ENCODE measurements around the gene CDCP1. TPM values are rescaled to one million over a fixed set of nuclear protein-coding genes. Genes with fewer than 3 reads are reported as not detected.

The CDCP1 gene
- total RNA-seq, 4 donors from 2014 or later, result 14.7 to 35.9 (median 24.2) TPM

- Histone ChIP-seq H3K27me3 (no peaks in the 10 kb centered on the region), H3K4me1 (no peaks in the 10 kb centered on the region), H3K9me3 (no peaks in the 10 kb centered on the region), H3K27ac (no peak overlapping the region), H3K36me3 (no peaks in the 10 kb centered on the region), H3K4me3 (replicated peaks in 1 of 3) (no peak overlapping the region)
- intact Hi-C loops (cut with DNase I), result no loop called here
- TF ChIP-seq POLR2A (IDR thresholded peaks at IDR 0.05), result no peak
- no peak for TF ChIP-seq CTCF (IDR thresholded peaks at IDR 0.05)
- DNase-seq, result no peak
Measured at GRCh38 chr3:45071075-45071474, 75.1 kb downstream of the CDCP1 start.

- TF ChIP-seq CTCF (IDR thresholded peaks at IDR 0.05), result no peak
- TF ChIP-seq POLR2A (IDR thresholded peaks at IDR 0.05), result no peak
- intact Hi-C loops (cut with DNase I), result no loop called here
- no peaks in the 10 kb centered on the region for H3K36me3 ChIP-seq
- H3K27ac ChIP-seq, result no peak overlapping the region
- no peak overlapping the region for H3K4me3 ChIP-seq (replicated peaks in 1 of 3)
- no peaks in the 10 kb centered on the region for H3K27me3 ChIP-seq
- H3K4me1 ChIP-seq, result no peaks in the 10 kb centered on the region
- H3K9me3 ChIP-seq, result no peaks in the 10 kb centered on the region
- WGBS, 2 donors, result 80 to 86% methylated on average over 3 of the region's 3 CpGs
- no peak for DNase-seq
Measured at GRCh38 chr3:45067941-45068340, 78.2 kb downstream of the CDCP1 start.

DNA sequence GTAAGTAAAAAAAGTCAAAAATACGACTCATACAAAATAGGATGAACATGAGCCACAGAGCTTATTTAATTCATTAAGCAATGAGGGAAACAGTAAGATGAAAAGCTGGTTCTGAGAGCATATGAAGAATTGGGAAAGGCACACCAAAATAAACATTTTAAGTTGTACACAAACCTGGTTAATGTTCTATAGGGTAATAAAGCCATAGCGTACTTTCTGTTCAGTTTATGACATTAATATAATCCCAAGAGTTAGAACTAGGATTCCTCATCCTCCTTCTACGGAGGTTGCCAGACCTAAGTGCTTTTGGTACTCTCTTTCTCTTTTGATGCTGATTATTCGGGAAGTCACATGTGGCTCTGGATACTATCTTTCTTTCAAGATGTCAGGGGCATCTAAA is 78.7 kb downstream of the CDCP1 start:
- DNase-seq, result no peak
- Histone ChIP-seq H3K4me1 (no peaks in the 10 kb centered on the region), H3K27ac (no peak overlapping the region), H3K9me3 (no peaks in the 10 kb centered on the region), H3K4me3 (replicated peaks in 1 of 3) (no peak overlapping the region), H3K36me3 (no peaks in the 10 kb centered on the region), H3K27me3 (no peaks in the 10 kb centered on the region)
- 77 to 82% methylated on average over 3 of the region's 4 CpGs for WGBS, 2 donors
- intact Hi-C loops (cut with DNase I), result no loop called here
- no peak for TF ChIP-seq CTCF (IDR thresholded peaks at IDR 0.05)
- no peak for TF ChIP-seq POLR2A (IDR thresholded peaks at IDR 0.05)

DNA sequence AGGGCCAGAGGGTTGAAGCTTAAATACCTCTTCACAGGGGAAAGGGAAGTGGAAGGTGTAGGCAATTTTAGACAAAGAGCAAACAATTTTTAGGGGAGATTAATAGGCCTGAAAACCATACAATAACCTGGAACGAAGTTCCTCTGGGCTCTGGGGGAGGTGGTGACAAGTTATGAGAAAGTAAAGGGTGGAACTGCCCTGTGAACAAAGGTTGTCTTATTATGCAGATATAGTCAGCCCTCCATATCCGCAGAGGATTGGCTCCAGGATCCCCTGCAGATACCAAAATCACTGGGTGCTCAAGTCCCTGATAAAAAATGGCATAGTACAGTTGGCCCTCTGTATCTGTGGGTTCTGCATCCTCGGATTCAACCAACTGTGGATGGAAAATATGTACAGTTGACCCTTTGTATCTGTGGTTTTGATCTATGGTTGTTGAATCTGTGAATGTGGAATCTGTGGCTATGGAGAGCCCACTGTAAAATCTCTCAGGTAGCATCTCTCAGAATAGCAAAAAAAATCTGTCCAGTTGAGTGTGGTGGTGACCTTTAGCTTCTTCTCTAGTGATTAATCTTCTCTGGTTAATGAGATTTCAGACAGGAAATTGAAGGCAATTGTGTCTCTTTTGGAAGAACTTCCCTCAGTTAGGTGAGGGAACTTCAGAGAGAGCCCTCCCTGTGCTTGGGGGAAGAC is 79.9 kb downstream of the CDCP1 start:
- Histone ChIP-seq H3K27me3 (no peaks in the 10 kb centered on the region), H3K9me3 (no peaks in the 10 kb centered on the region), H3K36me3 (no peaks in the 10 kb centered on the region), H3K4me1 (no peaks in the 10 kb centered on the region), H3K4me3 (replicated peaks in 1 of 3) (no peak overlapping the region), H3K27ac (no peak overlapping the region)
- 80 to 90% methylated on average over 3 of the region's 3 CpGs for WGBS, 2 donors
- intact Hi-C loops (cut with DNase I), result no loop called here
- TF ChIP-seq POLR2A (IDR thresholded peaks at IDR 0.05) (no peak), CTCF (IDR thresholded peaks at IDR 0.05) (no peak)
- DNase-seq, result no peak

DNA sequence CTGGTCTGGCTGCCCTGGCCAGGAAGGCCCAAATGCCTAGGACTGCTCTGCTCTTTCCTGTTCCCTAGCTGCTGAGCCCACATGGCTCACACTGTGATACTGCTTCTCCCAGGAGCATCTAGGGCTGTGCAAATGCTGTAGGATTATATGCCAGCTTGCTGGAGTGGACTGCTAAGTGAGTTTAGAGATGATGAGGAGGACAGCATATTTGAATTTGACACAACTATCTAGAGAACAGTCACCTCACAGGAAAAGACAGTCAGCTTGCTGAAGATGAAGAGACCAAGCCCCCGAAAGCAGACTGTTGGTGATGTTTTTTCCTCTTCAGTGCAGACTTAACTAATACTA is 80.8 kb downstream of the CDCP1 start:
- TF ChIP-seq POLR2A (IDR thresholded peaks at IDR 0.05) (no peak), CTCF (IDR thresholded peaks at IDR 0.05) (no peak)
- H3K27ac ChIP-seq, result no peak overlapping the region

More for the DNA sequence above, 80.8 kb downstream of the CDCP1 start:
- H3K9me3 ChIP-seq, result no peaks in the 10 kb centered on the region
- no peaks in the 10 kb centered on the region for H3K27me3 ChIP-seq
- WGBS, 2 donors, result 100% methylated on average over 1 of the region's 1 CpG
- H3K4me3 ChIP-seq (replicated peaks in 1 of 3), result no peak overlapping the region
- H3K4me1 ChIP-seq, result no peaks in the 10 kb centered on the region
- intact Hi-C loops (cut with DNase I), result no loop called here
- no peaks in the 10 kb centered on the region for H3K36me3 ChIP-seq
- DNase-seq, result no peak
